ENCODE data around the gene RTN3. TPM values are rescaled to one million over a fixed set of nuclear protein-coding genes. Genes with fewer than 3 reads are reported as not detected.
"Not testable (repeated sequence)": the region's sequence is repeated elsewhere in the genome, so short reads cannot be mapped to it uniquely, and the experiment has no call there.

Gene RTN3
- total and polyA plus RNA-seq, 9 donors = 25.5 to 76.0 (median 53.9) TPM

- WGBS (ENCODE audit: insufficient coverage) = 4% methylated on average over 10 of the region's 18 CpGs
- H3K4me1 ChIP-seq (ENCODE audit: control insufficient read depth, insufficient read depth, low read length) = peaks cover 10% of the 10 kb centered on the region
- peak overlapping the region; percentile 94 for H3K27ac ChIP-seq (ENCODE audit: low read length)
- no peaks in the 10 kb centered on the region for H3K27me3 ChIP-seq (ENCODE audit: control insufficient read depth, insufficient read depth, low read length)
- DNase-seq = no peak
- no peaks in the 10 kb centered on the region for H3K9me3 ChIP-seq (replicated peaks; ENCODE audit: control insufficient read depth, low read depth, low read length)
- no peaks in the 10 kb centered on the region for H3K36me3 ChIP-seq (ENCODE audit: control insufficient read depth, insufficient read depth, low read length)
- peak overlapping the region; percentile 97 for H3K4me3 ChIP-seq (ENCODE audit: low read length)
Measured at GRCh38 chr11:63680834-63681320, 423 bp upstream of the RTN3 start.

DNA sequence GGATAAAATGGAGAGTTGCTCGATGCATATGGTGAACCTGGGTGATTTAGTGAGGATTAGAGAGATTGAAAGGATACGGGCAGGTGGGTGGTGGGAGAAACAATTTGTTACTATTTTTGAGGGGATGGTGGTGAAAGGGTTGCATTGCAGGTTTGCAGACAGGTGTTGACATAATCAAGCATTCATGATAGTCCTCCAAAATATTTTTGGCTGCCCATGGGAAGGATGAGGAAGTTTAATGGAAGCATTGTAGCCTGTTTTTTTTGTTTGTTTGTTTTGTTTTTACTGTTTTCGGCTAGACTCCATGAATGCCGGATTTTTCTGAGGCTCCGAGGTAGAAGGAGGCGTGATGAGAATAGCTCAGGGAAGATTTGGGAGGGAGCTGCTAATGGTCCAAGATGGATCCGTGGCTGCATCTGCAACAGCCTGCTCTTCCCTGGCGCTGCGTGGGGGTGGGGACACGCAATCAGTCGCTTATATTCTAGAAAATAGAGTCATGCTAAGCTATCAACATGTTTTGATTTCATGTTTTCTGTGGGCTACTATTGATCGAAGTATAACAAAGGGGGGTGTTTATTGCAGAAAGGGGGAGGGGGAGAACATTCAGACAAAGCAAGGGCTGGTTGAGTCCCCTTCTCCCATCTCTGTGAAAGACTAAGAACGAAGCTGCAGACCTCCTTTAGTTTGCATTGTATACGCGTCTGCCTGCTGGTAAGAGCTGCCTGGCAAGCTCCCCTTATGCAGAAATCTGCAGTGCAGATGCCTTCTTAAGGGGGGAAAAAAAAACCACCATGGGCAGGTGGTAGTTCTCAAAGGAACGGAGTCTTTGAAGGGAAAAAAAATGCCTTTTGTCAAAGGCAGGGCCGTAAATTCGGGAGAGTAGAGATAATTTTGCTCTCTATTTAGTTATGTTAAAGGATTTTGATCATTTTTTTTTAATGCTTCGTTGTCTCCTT is 1.0 kb downstream of the RTN3 start:
- peak; percentile 66 for DNase-seq
- Histone ChIP-seq H3K4me3 (ENCODE audit: low read length) (peak overlapping the region; percentile 97), H3K27me3 (ENCODE audit: control insufficient read depth, insufficient read depth, low read length) (no peaks in the 10 kb centered on the region), H3K27ac (ENCODE audit: low read length) (peak overlapping the region; percentile 94), H3K9me3 (replicated peaks; ENCODE audit: control insufficient read depth, low read depth, low read length) (no peaks in the 10 kb centered on the region), H3K36me3 (ENCODE audit: control insufficient read depth, insufficient read depth, low read length) (no peaks in the 10 kb centered on the region), H3K4me1 (ENCODE audit: control insufficient read depth, insufficient read depth, low read length) (peaks cover 10% of the 10 kb centered on the region)
- 1% methylated on average over 13 of the region's 19 CpGs for WGBS (ENCODE audit: insufficient coverage)

GRCh38 chr11:63683133-63683991 is 2.1 kb downstream of the RTN3 start:
- Histone ChIP-seq H3K4me3 (ENCODE audit: low read length) (peak overlapping the region; percentile 97), H3K4me1 (ENCODE audit: control insufficient read depth, insufficient read depth, low read length) (peaks cover 10% of the 10 kb centered on the region), H3K36me3 (ENCODE audit: control insufficient read depth, insufficient read depth, low read length) (no peaks in the 10 kb centered on the region), H3K27me3 (ENCODE audit: control insufficient read depth, insufficient read depth, low read length) (no peaks in the 10 kb centered on the region), H3K27ac (ENCODE audit: low read length) (no peak overlapping the region), H3K9me3 (replicated peaks; ENCODE audit: control insufficient read depth, low read depth, low read length) (no peaks in the 10 kb centered on the region)
- DNase-seq = peak; percentile 61
- 0% methylated on average over 1 of the region's 8 CpGs for WGBS (ENCODE audit: insufficient coverage)

DNA sequence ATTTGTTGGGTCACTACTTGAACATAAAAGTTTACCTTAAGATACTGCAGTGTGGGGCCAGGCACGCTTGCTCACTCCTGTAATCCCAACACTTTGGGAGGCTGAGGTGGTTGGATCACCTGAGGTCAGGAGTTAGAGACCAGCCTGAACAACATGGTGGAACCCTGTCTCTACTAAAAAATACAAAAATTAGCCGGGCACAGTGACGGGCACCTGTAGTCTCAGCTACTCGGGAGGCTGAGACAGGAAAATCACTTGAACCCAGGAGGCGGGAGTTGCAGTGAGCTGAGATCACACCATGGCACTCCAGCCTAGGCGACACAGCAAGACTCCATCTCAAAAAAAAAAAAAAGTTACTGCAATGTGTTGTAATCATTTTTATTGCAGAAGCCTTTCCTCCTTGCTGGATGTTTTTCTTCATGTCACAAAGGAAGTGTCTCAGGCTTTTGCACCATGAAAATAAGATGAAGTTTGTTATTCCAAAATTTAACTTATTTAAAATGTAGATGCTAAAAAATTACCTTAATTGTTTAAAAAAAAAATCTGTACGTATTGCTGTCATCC is 3.9 kb downstream of the RTN3 start:
- WGBS (ENCODE audit: insufficient coverage) = 100% methylated on average over 1 of the region's 7 CpGs
- not testable (repeated sequence) for H3K27ac ChIP-seq (ENCODE audit: low read length); H3K4me1 ChIP-seq (ENCODE audit: control insufficient read depth, insufficient read depth, low read length); H3K4me3 ChIP-seq (ENCODE audit: low read length); H3K27me3 ChIP-seq (ENCODE audit: control insufficient read depth, insufficient read depth, low read length); DNase-seq; H3K9me3 ChIP-seq (replicated peaks; ENCODE audit: control insufficient read depth, low read depth, low read length); H3K36me3 ChIP-seq (ENCODE audit: control insufficient read depth, insufficient read depth, low read length)

DNA sequence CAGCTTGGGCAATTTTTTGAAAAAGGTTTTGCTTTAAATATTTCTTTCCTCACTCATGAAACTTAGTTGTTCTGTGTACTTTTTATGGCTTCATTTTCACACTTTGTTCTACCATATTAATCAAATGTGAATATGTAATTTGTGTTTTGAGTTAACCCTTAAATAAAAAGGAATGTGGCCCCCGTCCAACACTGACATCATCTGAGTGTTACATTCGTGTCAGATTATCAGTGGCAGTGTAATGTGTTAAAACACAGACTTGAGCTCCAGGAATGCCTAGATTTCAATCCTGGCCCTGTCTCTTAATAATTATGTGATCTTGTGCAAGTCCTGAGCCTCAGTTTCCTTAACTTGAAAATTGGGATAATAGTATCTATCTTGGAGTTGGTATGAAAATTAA is 5.6 kb downstream of the RTN3 start:
- H3K36me3 ChIP-seq (ENCODE audit: control insufficient read depth, insufficient read depth, low read length) = no peaks in the 10 kb centered on the region
- no peak overlapping the region for H3K4me3 ChIP-seq (ENCODE audit: low read length)
- DNase-seq = no peak
- no peaks in the 10 kb centered on the region for H3K27me3 ChIP-seq (ENCODE audit: control insufficient read depth, insufficient read depth, low read length)
- H3K4me1 ChIP-seq (ENCODE audit: control insufficient read depth, insufficient read depth, low read length) = peaks cover 6% of the 10 kb centered on the region
- no peak overlapping the region for H3K27ac ChIP-seq (ENCODE audit: low read length)
- H3K9me3 ChIP-seq (replicated peaks; ENCODE audit: control insufficient read depth, low read depth, low read length) = no peaks in the 10 kb centered on the region
- WGBS (ENCODE audit: insufficient coverage) = 33% methylated on average over 1 of the region's 2 CpGs

GRCh38 chr11:63687845-63688244 is 6.5 kb downstream of the RTN3 start:
- no CpG with 5 or more reads among the region's 1 CpG for WGBS (ENCODE audit: insufficient coverage)
- H3K27ac ChIP-seq (ENCODE audit: low read length) = no peak overlapping the region
- no peaks in the 10 kb centered on the region for H3K4me1 ChIP-seq (ENCODE audit: control insufficient read depth, insufficient read depth, low read length)
- H3K9me3 ChIP-seq (replicated peaks; ENCODE audit: control insufficient read depth, low read depth, low read length) = no peaks in the 10 kb centered on the region
- no peaks in the 10 kb centered on the region for H3K36me3 ChIP-seq (ENCODE audit: control insufficient read depth, insufficient read depth, low read length)
- DNase-seq = no peak
- no peaks in the 10 kb centered on the region for H3K27me3 ChIP-seq (ENCODE audit: control insufficient read depth, insufficient read depth, low read length)
- no peak overlapping the region for H3K4me3 ChIP-seq (ENCODE audit: low read length)

DNA sequence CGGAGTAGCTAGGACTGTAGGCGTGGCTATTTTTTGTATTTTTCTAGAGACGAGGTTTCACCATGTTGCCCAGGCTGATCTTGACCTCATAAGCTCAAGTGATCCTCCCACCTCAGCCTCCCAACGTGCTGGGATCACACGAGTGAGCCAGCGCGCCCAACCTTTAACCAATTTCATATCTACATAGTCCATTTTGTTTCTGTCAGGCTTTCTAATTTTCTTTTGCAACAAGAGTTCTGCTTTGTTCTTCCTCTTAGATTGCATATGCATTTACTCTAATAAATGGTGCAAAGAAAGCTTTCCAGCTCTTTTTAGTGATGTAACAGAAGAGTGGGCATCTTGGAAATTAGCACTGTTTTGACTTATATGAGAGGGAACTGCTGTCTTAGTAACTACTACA is 13.3 kb downstream of the RTN3 start:
- no peaks in the 10 kb centered on the region for H3K27me3 ChIP-seq (ENCODE audit: control insufficient read depth, insufficient read depth, low read length)

GRCh38 chr11:63698976-63699733 is 17.9 kb downstream of the RTN3 start:
- DNase-seq = no peak
- no peaks in the 10 kb centered on the region for H3K27me3 ChIP-seq (ENCODE audit: control insufficient read depth, insufficient read depth, low read length)
- H3K27ac ChIP-seq (ENCODE audit: low read length) = no peak overlapping the region
- H3K4me3 ChIP-seq (ENCODE audit: low read length) = no peak overlapping the region
- 65% methylated on average over 6 of the region's 11 CpGs for WGBS (ENCODE audit: insufficient coverage)
- no peaks in the 10 kb centered on the region for H3K36me3 ChIP-seq (ENCODE audit: control insufficient read depth, insufficient read depth, low read length)
- H3K4me1 ChIP-seq (ENCODE audit: control insufficient read depth, insufficient read depth, low read length) = peaks cover 2% of the 10 kb centered on the region
- no peaks in the 10 kb centered on the region for H3K9me3 ChIP-seq (replicated peaks; ENCODE audit: control insufficient read depth, low read depth, low read length)

More for the DNA sequence above, 13.3 kb downstream of the RTN3 start:
- WGBS (ENCODE audit: insufficient coverage) = 71% methylated on average over 3 of the region's 7 CpGs
- Histone ChIP-seq H3K4me3 (ENCODE audit: low read length) (no peak overlapping the region), H3K36me3 (ENCODE audit: control insufficient read depth, insufficient read depth, low read length) (no peaks in the 10 kb centered on the region), H3K9me3 (replicated peaks; ENCODE audit: control insufficient read depth, low read depth, low read length) (no peaks in the 10 kb centered on the region), H3K4me1 (ENCODE audit: control insufficient read depth, insufficient read depth, low read length) (peaks cover 2% of the 10 kb centered on the region), H3K27ac (ENCODE audit: low read length) (no peak overlapping the region)
- DNase-seq = no peak

- no CpG with 5 or more reads among the region's 1 CpG for WGBS (ENCODE audit: insufficient coverage)
- no peaks in the 10 kb centered on the region for H3K27me3 ChIP-seq (ENCODE audit: control insufficient read depth, insufficient read depth, low read length)
- no peak for DNase-seq
- H3K4me1 ChIP-seq (ENCODE audit: control insufficient read depth, insufficient read depth, low read length) = peaks cover 2% of the 10 kb centered on the region
- H3K27ac ChIP-seq (ENCODE audit: low read length) = no peak overlapping the region
- H3K4me3 ChIP-seq (ENCODE audit: low read length) = no peak overlapping the region
- no peaks in the 10 kb centered on the region for H3K9me3 ChIP-seq (replicated peaks; ENCODE audit: control insufficient read depth, low read depth, low read length)
- H3K36me3 ChIP-seq (ENCODE audit: control insufficient read depth, insufficient read depth, low read length) = no peaks in the 10 kb centered on the region
Measured at GRCh38 chr11:63699896-63700295, 18.6 kb downstream of the RTN3 start.
